ENCODE data around the gene RNASE12.

- TF ChIP-seq, protein P1, sequence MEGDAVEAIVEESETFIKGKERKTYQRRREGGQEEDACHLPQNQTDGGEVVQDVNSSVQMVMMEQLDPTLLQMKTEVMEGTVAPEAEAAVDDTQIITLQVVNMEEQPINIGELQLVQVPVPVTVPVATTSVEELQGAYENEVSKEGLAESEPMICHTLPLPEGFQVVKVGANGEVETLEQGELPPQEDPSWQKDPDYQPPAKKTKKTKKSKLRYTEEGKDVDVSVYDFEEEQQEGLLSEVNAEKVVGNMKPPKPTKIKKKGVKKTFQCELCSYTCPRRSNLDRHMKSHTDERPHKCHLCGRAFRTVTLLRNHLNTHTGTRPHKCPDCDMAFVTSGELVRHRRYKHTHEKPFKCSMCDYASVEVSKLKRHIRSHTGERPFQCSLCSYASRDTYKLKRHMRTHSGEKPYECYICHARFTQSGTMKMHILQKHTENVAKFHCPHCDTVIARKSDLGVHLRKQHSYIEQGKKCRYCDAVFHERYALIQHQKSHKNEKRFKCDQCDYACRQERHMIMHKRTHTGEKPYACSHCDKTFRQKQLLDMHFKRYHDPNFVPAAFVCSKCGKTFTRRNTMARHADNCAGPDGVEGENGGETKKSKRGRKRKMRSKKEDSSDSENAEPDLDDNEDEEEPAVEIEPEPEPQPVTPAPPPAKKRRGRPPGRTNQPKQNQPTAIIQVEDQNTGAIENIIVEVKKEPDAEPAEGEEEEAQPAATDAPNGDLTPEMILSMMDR (IDR thresholded peaks at IDR 0.05) = no peak
- TF ChIP-seq POLR2A (IDR thresholded peaks at IDR 0.05) = no peak
Measured at GRCh38 chr14:20632831-20633691, 41.9 kb upstream of the RNASE12 start.

Data from vagina (tissue), 2 donors.